Mesendoderm (in vitro differentiated cells): ENCODE results near the gene MEIKIN.

Source experiments
- DNase-seq: peaks from one replicate; pipeline ENCODE4 v3.0.0; 2013
- H2AK5ac ChIP-seq: 2 replicates; pipeline ENCODE4 v1.6.1; 2013; ENCODE audit warnings: low read length, inconsistent platforms
- H2BK120ac ChIP-seq: 2 replicates; pipeline ENCODE4 v1.6.1; 2013; ENCODE audit warnings: low read depth, mild to moderate bottlenecking, low read length, moderate library complexity, mixed read lengths
- H2BK15ac ChIP-seq: replicated peaks from 2 replicates; pipeline ENCODE4 v1.6.1; 2013; ENCODE audit warnings: low read depth, mild to moderate bottlenecking, moderate library complexity
- H2BK5ac ChIP-seq: 2 replicates; pipeline ENCODE4 v1.6.1; 2013; ENCODE audit warnings: low read length, inconsistent platforms
- H3K18ac ChIP-seq: 2 replicates; pipeline ENCODE4 v1.6.1; 2013; ENCODE audit warnings: mild to moderate bottlenecking, low read length, mixed read lengths
- H3K23ac ChIP-seq: one replicate; pipeline ENCODE4 v1.6.1; 2013; ENCODE audit warnings: low read length
- H3K27ac ChIP-seq: 2 replicates; pipeline ENCODE4 v1.5.1; 2013; ENCODE audit warnings: low read depth, mild to moderate bottlenecking, inconsistent platforms, low read length, moderate library complexity
- H3K27me3 ChIP-seq: 2 replicates; pipeline ENCODE4 v1.6.1; 2013; ENCODE audit warnings: low read length, control low read depth, mild to moderate bottlenecking, inconsistent platforms; ENCODE audit not compliant: insufficient read depth, poor library complexity
- H3K36me3 ChIP-seq: 2 replicates; pipeline ENCODE4 v1.6.1; 2013; ENCODE audit warnings: low read length, inconsistent platforms; ENCODE audit not compliant: control insufficient read depth, insufficient read depth
- H3K4ac ChIP-seq: one replicate; pipeline ENCODE4 v1.6.1; 2013; ENCODE audit warnings: low read depth, mild to moderate bottlenecking, low read length, moderate library complexity
- H3K4me1 ChIP-seq: 2 replicates; pipeline ENCODE4 v1.6.1; 2013; ENCODE audit warnings: low read depth, low read length, inconsistent platforms; ENCODE audit not compliant: control insufficient read depth
- H3K4me2 ChIP-seq: 2 replicates; pipeline ENCODE4 v1.6.1; 2013; ENCODE audit warnings: low read length
- H3K4me3 ChIP-seq: 2 replicates; pipeline ENCODE4 v1.5.1; 2013; ENCODE audit warnings: mild to moderate bottlenecking, low read length
- H3K56ac ChIP-seq: one replicate; pipeline ENCODE4 v1.6.1; 2013; ENCODE audit warnings: low read length
- H3K79me1 ChIP-seq: 2 replicates; pipeline ENCODE4 v1.6.1; 2013; ENCODE audit warnings: low read length, inconsistent platforms
- H3K79me2 ChIP-seq: 2 replicates; pipeline ENCODE4 v1.6.1; 2013; ENCODE audit warnings: mild to moderate bottlenecking, low read length; ENCODE audit not compliant: control insufficient read depth, insufficient read depth
- H3K9ac ChIP-seq: 2 replicates; pipeline ENCODE4 v1.6.1; 2013; ENCODE audit warnings: low read length, inconsistent platforms
- H4K5ac ChIP-seq: one replicate; pipeline ENCODE4 v1.6.1; 2013; ENCODE audit warnings: low read length
- H4K8ac ChIP-seq: one replicate; pipeline ENCODE4 v1.6.1; 2013; ENCODE audit warnings: low read depth, mild to moderate bottlenecking, control low read depth, low read length, moderate library complexity
- WGBS: extraction: QIAGEN DNeasy Blood & Tissue Kit; methylation state at CpG from one replicate; pipeline ENCODE4 v1.1.7; 2013; ENCODE audit warnings: low lambda C conversion rate, missing lambda C conversion rate; ENCODE audit not compliant: insufficient coverage; ENCODE audit errors: extremely low coverage; 5-methylcytosine and 5-hydroxymethylcytosine counted together

Gene MEIKIN

GRCh38 chr5:131771692-131772091 is 173.8 kb downstream of the MEIKIN start:
- Histone ChIP-seq H3K56ac (no peak overlapping the region), H2BK15ac (no peak overlapping the region), H4K5ac (no peak overlapping the region), H3K79me1 (peaks cover 11% of the 10 kb centered on the region), H2AK5ac (no peak overlapping the region), H2BK120ac (no peak overlapping the region), H2BK5ac (no peak overlapping the region), H3K23ac (no peak overlapping the region), H4K8ac (no peak overlapping the region), H3K18ac (no peak overlapping the region), H3K9ac (no peak overlapping the region), H3K27me3 (no peaks in the 10 kb centered on the region), H3K4me1 (no peaks in the 10 kb centered on the region), H3K36me3 (no peaks in the 10 kb centered on the region), H3K4ac (no peak overlapping the region), H3K4me3 (no peak overlapping the region), H3K4me2 (no peak overlapping the region), H3K79me2 (peaks cover 2% of the 10 kb centered on the region), H3K27ac (no peak overlapping the region)
- WGBS = no CpG with 5 or more reads among the region's 4 CpGs
- no peak for DNase-seq

DNA sequence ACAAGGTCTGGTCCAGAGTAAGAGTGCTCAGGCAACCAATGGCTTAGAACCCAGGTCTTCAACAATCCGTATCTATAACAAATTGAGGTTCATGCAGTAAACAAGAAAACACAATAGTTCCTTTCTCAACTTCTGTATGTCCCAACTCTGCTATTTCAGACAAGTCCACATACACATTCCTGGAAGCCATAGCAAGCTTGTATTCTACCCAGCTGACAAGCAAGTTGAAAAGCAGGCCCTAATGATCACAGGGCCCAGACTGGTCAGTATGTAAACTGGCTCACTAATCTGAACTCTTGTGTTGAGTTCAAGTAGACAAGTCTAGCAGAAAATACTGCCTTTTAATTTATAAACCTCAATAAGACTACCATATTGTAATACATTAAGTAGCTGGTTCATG is 175.5 kb downstream of the MEIKIN start:
- no peak overlapping the region for H2BK5ac ChIP-seq
- H3K27me3 ChIP-seq = no peaks in the 10 kb centered on the region
- H3K4me3 ChIP-seq = no peak overlapping the region
- no peak for DNase-seq
- H2BK120ac ChIP-seq = no peak overlapping the region
- no peaks in the 10 kb centered on the region for H3K4me1 ChIP-seq
- no peak overlapping the region for H2AK5ac ChIP-seq
- WGBS = no CpG with 5 or more reads among the region's 1 CpG
- no peak overlapping the region for H4K5ac ChIP-seq
- H3K27ac ChIP-seq = no peak overlapping the region
- no peak overlapping the region for H4K8ac ChIP-seq
- H2BK15ac ChIP-seq = no peak overlapping the region
- H3K79me2 ChIP-seq = no peaks in the 10 kb centered on the region
- no peak overlapping the region for H3K9ac ChIP-seq
- no peak overlapping the region for H3K23ac ChIP-seq
- H3K56ac ChIP-seq = no peak overlapping the region
- no peaks in the 10 kb centered on the region for H3K36me3 ChIP-seq
- no peak overlapping the region for H3K4me2 ChIP-seq
- H3K18ac ChIP-seq = no peak overlapping the region
- H3K4ac ChIP-seq = no peak overlapping the region
- peaks cover 12% of the 10 kb centered on the region for H3K79me1 ChIP-seq

DNA sequence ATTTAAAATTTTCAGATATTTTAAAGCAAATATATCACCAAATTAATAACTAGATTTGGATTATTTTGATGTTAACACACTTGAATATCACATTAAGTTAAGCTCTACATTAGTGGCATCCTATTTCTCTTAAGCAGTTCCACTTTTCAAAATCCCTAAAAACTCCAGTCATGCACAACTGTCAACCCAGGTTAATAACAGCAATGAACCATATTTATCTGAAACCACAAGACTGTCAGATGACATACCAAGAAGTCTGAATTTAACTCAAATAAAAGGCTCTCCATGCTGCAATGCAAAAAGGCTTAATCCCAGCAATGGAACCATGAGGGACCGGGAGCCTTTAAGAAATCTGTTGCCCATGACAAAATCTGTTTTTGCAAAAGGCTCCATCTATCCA is 176.1 kb downstream of the MEIKIN start:
- H2AK5ac ChIP-seq = no peak overlapping the region
- peaks cover 12% of the 10 kb centered on the region for H3K79me1 ChIP-seq
- no peak overlapping the region for H3K4me3 ChIP-seq
- no peak overlapping the region for H4K8ac ChIP-seq
- no peaks in the 10 kb centered on the region for H3K79me2 ChIP-seq
- H2BK15ac ChIP-seq = no peak overlapping the region
- no peak overlapping the region for H3K18ac ChIP-seq
- H3K9ac ChIP-seq = no peak overlapping the region
- H3K27me3 ChIP-seq = no peaks in the 10 kb centered on the region
- H3K36me3 ChIP-seq = no peaks in the 10 kb centered on the region
- no peak overlapping the region for H2BK5ac ChIP-seq
- no peak overlapping the region for H3K4me2 ChIP-seq
- no peak overlapping the region for H3K4ac ChIP-seq
- H3K4me1 ChIP-seq = no peaks in the 10 kb centered on the region
- no peak overlapping the region for H3K27ac ChIP-seq
- no peak for DNase-seq
- H2BK120ac ChIP-seq = no peak overlapping the region
- no peak overlapping the region for H4K5ac ChIP-seq
- H3K23ac ChIP-seq = no peak overlapping the region
- WGBS = no CpG with 5 or more reads among the region's 1 CpG
- no peak overlapping the region for H3K56ac ChIP-seq

DNA sequence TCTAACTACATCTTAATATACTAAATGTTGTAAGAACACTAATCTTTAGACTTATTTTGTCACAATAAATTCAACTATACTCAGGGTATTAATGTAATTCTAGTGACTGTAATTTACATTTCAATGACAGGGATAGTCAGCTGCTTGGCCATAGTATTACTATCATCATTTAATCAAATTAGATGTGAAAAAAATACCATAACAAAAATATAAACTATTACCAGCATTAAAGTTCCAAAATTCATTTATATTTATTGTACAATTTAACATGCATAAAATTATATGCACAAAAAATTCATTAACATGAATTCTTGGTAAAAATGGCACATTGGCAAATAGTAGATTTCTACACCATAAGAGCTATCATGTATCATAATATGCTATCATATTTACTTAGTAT is 177.6 kb downstream of the MEIKIN start:
- Histone ChIP-seq H4K8ac (no peak overlapping the region), H3K4me3 (no peak overlapping the region), H3K18ac (no peak overlapping the region), H3K4ac (no peak overlapping the region), H3K9ac (no peak overlapping the region), H3K36me3 (no peaks in the 10 kb centered on the region), H3K23ac (no peak overlapping the region), H3K27ac (no peak overlapping the region), H4K5ac (no peak overlapping the region), H3K4me2 (no peak overlapping the region), H3K27me3 (no peaks in the 10 kb centered on the region), H2AK5ac (no peak overlapping the region), H2BK15ac (no peak overlapping the region), H2BK5ac (no peak overlapping the region), H3K56ac (no peak overlapping the region), H2BK120ac (no peak overlapping the region), H3K79me2 (no peaks in the 10 kb centered on the region), H3K4me1 (no peaks in the 10 kb centered on the region), H3K79me1 (peaks cover 10% of the 10 kb centered on the region)
- DNase-seq = no peak

DNA sequence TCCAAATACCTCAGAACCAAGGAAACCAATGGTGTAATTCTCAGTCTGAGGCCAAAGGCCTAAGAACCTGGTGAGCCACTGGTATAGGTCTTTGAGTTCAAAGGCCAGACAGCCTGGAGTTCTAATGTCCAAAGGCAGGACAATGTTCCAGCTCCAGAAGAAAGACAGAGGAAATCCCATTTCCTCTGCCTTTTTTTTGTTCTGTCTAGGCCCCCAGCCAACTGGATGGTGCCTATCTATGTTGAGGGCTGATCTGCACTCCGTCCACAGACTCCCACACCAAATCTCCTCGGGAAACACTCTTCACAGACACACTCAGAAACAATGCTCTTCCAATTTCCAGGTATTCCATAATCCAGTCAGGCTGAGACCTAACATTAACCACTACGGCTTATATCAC is 178.8 kb downstream of the MEIKIN start:
- H3K4me1 ChIP-seq = no peaks in the 10 kb centered on the region
- DNase-seq = no peak
- no peaks in the 10 kb centered on the region for H3K79me2 ChIP-seq
- H3K4me3 ChIP-seq = no peak overlapping the region
- H4K8ac ChIP-seq = no peak overlapping the region
- H2BK15ac ChIP-seq = no peak overlapping the region
- H3K23ac ChIP-seq = no peak overlapping the region
- no peak overlapping the region for H2BK5ac ChIP-seq
- no peaks in the 10 kb centered on the region for H3K36me3 ChIP-seq
- H2AK5ac ChIP-seq = no peak overlapping the region
- no peak overlapping the region for H3K27ac ChIP-seq
- no peaks in the 10 kb centered on the region for H3K27me3 ChIP-seq
- H3K18ac ChIP-seq = no peak overlapping the region
- no CpG with 5 or more reads among the region's 3 CpGs for WGBS
- H2BK120ac ChIP-seq = no peak overlapping the region
- peaks cover 6% of the 10 kb centered on the region for H3K79me1 ChIP-seq
- no peak overlapping the region for H3K4me2 ChIP-seq
- no peak overlapping the region for H3K4ac ChIP-seq
- H3K56ac ChIP-seq = no peak overlapping the region
- H3K9ac ChIP-seq = no peak overlapping the region
- H4K5ac ChIP-seq = no peak overlapping the region

DNA sequence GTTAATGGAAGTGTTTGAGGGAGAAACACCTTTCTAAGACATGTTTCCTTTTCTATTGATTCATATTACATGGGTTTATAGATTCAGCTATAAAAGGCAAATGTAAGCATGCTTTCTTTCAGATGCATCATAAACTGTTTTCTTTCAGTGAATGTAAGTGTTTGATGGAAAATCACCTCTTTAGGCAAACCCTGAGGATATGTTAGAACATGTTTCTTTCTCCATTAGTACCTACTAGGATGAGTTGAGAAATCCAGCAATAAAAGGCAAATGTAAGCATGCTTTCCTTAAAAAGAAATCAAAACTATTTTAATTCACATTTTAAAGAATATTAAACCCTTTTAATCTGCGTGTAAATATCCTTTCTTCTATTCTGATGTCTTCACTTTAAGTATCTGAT is 180.2 kb downstream of the MEIKIN start:
- Histone ChIP-seq H3K4me1 (no peaks in the 10 kb centered on the region), H2BK120ac (no peak overlapping the region), H3K56ac (no peak overlapping the region), H3K9ac (no peak overlapping the region), H2BK5ac (no peak overlapping the region), H3K23ac (no peak overlapping the region), H3K4ac (no peak overlapping the region), H3K79me1 (peaks cover 4% of the 10 kb centered on the region), H3K18ac (no peak overlapping the region), H3K27me3 (no peaks in the 10 kb centered on the region), H4K5ac (no peak overlapping the region), H4K8ac (no peak overlapping the region), H3K36me3 (no peaks in the 10 kb centered on the region), H3K27ac (no peak overlapping the region), H3K4me3 (no peak overlapping the region), H3K79me2 (no peaks in the 10 kb centered on the region), H2BK15ac (no peak overlapping the region), H3K4me2 (no peak overlapping the region), H2AK5ac (no peak overlapping the region)
- no peak for DNase-seq
- no CpG with 5 or more reads among the region's 1 CpG for WGBS
